ENCODE results near the gene EXOC2.

The EXOC2 gene

DNA sequence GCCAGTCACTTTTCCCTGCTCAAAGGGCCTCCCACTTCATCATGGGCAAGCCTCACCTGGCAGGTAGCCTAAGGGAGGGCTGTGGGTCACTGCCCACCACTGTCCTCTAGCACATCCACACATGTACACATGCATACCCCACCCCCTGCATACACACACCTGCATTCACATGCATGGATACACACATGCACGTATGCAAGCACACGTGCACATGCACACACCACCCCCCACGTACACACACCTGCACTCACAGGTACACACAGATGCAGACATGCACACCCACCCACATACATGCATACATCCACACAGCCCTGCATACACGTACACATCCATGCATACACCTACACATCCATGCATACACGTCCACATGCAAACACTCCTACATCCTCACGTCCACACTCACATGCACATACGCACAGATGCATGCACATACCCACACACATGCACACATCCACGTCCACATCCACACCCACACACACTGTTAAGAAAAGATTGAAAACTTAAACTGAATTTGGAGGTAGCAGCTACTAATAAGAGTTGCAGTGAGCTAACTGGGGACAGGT is 14.0 kb upstream of the EXOC2 start:
- peaks cover 16% of the 10 kb centered on the region for H3K27me3 ChIP-seq (ENCODE audit: control insufficient read depth, low read length)
- H3K36me3 ChIP-seq (ENCODE audit: control insufficient read depth, low read length), result no peaks in the 10 kb centered on the region
- no peak overlapping the region for H3K4me3 ChIP-seq (ENCODE audit: low read length)
- H3K27ac ChIP-seq (ENCODE audit: low read depth, low read length), result no peak overlapping the region
- H3K9me2 ChIP-seq (replicated peaks; ENCODE audit: control insufficient read depth, low read length), result no peaks in the 10 kb centered on the region
- H3K4me2 ChIP-seq (ENCODE audit: low read length), result no peak overlapping the region
- TF ChIP-seq EZH2phosphoT487 (IDR thresholded peaks at IDR 0.05; ENCODE audit: borderline replicate concordance, low read length), result no peak
- TF ChIP-seq, protein P1, sequence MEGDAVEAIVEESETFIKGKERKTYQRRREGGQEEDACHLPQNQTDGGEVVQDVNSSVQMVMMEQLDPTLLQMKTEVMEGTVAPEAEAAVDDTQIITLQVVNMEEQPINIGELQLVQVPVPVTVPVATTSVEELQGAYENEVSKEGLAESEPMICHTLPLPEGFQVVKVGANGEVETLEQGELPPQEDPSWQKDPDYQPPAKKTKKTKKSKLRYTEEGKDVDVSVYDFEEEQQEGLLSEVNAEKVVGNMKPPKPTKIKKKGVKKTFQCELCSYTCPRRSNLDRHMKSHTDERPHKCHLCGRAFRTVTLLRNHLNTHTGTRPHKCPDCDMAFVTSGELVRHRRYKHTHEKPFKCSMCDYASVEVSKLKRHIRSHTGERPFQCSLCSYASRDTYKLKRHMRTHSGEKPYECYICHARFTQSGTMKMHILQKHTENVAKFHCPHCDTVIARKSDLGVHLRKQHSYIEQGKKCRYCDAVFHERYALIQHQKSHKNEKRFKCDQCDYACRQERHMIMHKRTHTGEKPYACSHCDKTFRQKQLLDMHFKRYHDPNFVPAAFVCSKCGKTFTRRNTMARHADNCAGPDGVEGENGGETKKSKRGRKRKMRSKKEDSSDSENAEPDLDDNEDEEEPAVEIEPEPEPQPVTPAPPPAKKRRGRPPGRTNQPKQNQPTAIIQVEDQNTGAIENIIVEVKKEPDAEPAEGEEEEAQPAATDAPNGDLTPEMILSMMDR (IDR thresholded peaks at IDR 0.05; ENCODE audit: low read depth, low read length, poor library complexity, severe bottlenecking), result no peak
- H3K9me3 ChIP-seq (ENCODE audit: control insufficient read depth, insufficient read depth, low read length), result no peaks in the 10 kb centered on the region
- peaks cover 26% of the 10 kb centered on the region for H3K4me1 ChIP-seq (ENCODE audit: control insufficient read depth, low read length)
- no peaks in the 10 kb centered on the region for H3K79me2 ChIP-seq (ENCODE audit: control insufficient read depth, low read length)
- no peaks in the 10 kb centered on the region for H3F3A ChIP-seq (ENCODE audit: control insufficient read depth, insufficient read depth)
- H4K20me1 ChIP-seq (ENCODE audit: control insufficient read depth, insufficient read depth, low read depth, low read length), result no peaks in the 10 kb centered on the region

DNA sequence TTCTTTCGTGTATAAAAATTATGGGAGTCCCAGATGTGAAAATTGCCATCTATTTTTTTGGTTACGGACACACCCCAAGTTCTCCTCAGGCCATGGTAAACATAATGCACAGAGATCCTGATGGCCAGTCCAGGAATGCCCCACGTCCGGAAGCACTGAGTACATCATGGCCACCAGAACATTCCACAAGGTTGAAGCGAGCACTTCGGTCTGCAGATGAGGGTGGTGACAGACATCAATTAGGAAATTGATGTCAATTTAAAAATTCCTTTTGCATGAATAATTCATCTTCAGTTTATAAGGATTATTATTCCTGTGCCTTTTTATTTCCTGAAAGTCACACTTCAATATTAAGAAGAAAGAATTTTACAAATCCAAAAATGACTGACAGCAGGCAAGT is 13.2 kb upstream of the EXOC2 start:
- Histone ChIP-seq H3K27ac (ENCODE audit: low read depth, low read length) (no peak overlapping the region), H3F3A (ENCODE audit: control insufficient read depth, insufficient read depth) (no peaks in the 10 kb centered on the region), H4K20me1 (ENCODE audit: control insufficient read depth, insufficient read depth, low read depth, low read length) (no peaks in the 10 kb centered on the region), H3K9me3 (ENCODE audit: control insufficient read depth, insufficient read depth, low read length) (no peaks in the 10 kb centered on the region), H3K9me2 (replicated peaks; ENCODE audit: control insufficient read depth, low read length) (no peaks in the 10 kb centered on the region), H3K27me3 (ENCODE audit: control insufficient read depth, low read length) (peaks cover 14% of the 10 kb centered on the region), H3K4me2 (ENCODE audit: low read length) (no peak overlapping the region), H3K79me2 (ENCODE audit: control insufficient read depth, low read length) (no peaks in the 10 kb centered on the region), H3K4me3 (ENCODE audit: low read length) (no peak overlapping the region), H3K36me3 (ENCODE audit: control insufficient read depth, low read length) (no peaks in the 10 kb centered on the region), H3K4me1 (ENCODE audit: control insufficient read depth, low read length) (peaks cover 18% of the 10 kb centered on the region)
- TF ChIP-seq, protein P1 (IDR thresholded peaks at IDR 0.05; ENCODE audit: low read depth, low read length, poor library complexity, severe bottlenecking), result no peak
- TF ChIP-seq EZH2phosphoT487 (IDR thresholded peaks at IDR 0.05; ENCODE audit: borderline replicate concordance, low read length), result no peak

DNA sequence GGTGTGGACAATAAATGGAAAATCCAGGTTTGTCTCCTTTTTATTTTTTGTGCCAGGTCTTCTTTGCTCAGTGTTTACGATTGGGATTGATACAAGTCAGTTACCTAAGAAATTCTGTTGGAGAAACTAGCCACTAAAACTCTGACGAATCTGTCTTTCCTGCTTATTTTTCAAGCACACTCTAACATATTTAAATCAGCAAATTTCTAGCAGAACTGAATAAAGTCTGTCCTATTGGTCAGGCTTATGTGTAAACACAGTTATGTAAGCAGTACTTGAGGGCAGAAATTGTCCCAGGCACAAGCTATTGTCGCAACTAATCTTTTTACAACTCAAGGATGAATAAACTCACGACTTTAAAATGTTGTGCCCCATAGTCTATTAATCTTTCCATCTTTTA is 12.1 kb upstream of the EXOC2 start:
- Histone ChIP-seq H3K36me3 (ENCODE audit: control insufficient read depth, low read length) (no peaks in the 10 kb centered on the region), H3K9me3 (ENCODE audit: control insufficient read depth, insufficient read depth, low read length) (no peaks in the 10 kb centered on the region), H3K27me3 (ENCODE audit: control insufficient read depth, low read length) (peaks cover 20% of the 10 kb centered on the region)

More for the DNA sequence above, 12.1 kb upstream of the EXOC2 start:
- H3K4me2 ChIP-seq (ENCODE audit: low read length), result no peak overlapping the region
- no peaks in the 10 kb centered on the region for H3F3A ChIP-seq (ENCODE audit: control insufficient read depth, insufficient read depth)
- peaks cover 10% of the 10 kb centered on the region for H3K4me1 ChIP-seq (ENCODE audit: control insufficient read depth, low read length)
- no peak overlapping the region for H3K4me3 ChIP-seq (ENCODE audit: low read length)
- H3K79me2 ChIP-seq (ENCODE audit: control insufficient read depth, low read length), result no peaks in the 10 kb centered on the region
- no peaks in the 10 kb centered on the region for H3K9me2 ChIP-seq (replicated peaks; ENCODE audit: control insufficient read depth, low read length)
- no peak for TF ChIP-seq EZH2phosphoT487 (IDR thresholded peaks at IDR 0.05; ENCODE audit: borderline replicate concordance, low read length)
- TF ChIP-seq, protein P1 (IDR thresholded peaks at IDR 0.05; ENCODE audit: low read depth, low read length, poor library complexity, severe bottlenecking), result no peak
- H4K20me1 ChIP-seq (ENCODE audit: control insufficient read depth, insufficient read depth, low read depth, low read length), result no peaks in the 10 kb centered on the region
- H3K27ac ChIP-seq (ENCODE audit: low read depth, low read length), result no peak overlapping the region

All from DOHH2 (cell line).